Kidney (tissue), 14 donors: Measurements from ENCODE around the gene SWAP70. TPM values are rescaled to one million over a fixed set of nuclear protein-coding genes. Genes with fewer than 3 reads are reported as not detected.

Experiments
- DNase-seq, 5 donors: peaks; one replicate each; pipeline ENCODE4 v3.0.0-alpha.2; 2013 to 2020
- FAIRE-seq: peaks from 2 replicates; lab custom pipeline; 2012; peaks lifted over from hg19 to GRCh38; lab: Jason Lieb, UNC
- H3K27ac ChIP-seq, 2 donors: one replicate each; pipeline ENCODE4 v1.7.0; 2013; ENCODE audit warnings: low read depth in 2 of 2, low read length in 2 of 2, inconsistent platforms in 1 of 2
- H3K27me3 ChIP-seq: one replicate; pipeline ENCODE4 v1.7.1; 2013; ENCODE audit warnings: low read length, inconsistent platforms; ENCODE audit not compliant: control insufficient read depth, insufficient read depth
- H3K36me3 ChIP-seq, 3 donors: one replicate each; pipeline versions ENCODE4 v1.7.0 to v1.7.1; 2013; ENCODE audit warnings: low read length in 3 of 3, control low read depth in 1 of 3, inconsistent platforms in 1 of 3; ENCODE audit not compliant: insufficient read depth in 3 of 3, control insufficient read depth in 2 of 3
- H3K4me1 ChIP-seq, 3 donors: one replicate each; pipeline versions ENCODE4 v1.7.0 to v1.7.1; 2013; ENCODE audit warnings: low read length in 3 of 3, inconsistent platforms in 1 of 3, low read depth in 1 of 3; ENCODE audit not compliant: control insufficient read depth in 2 of 3, insufficient read depth in 2 of 3
- H3K4me3 ChIP-seq, 3 donors: one replicate each; pipeline versions ENCODE4 v1.7.0 to v1.8.1; 2013; ENCODE audit warnings: low read length in 3 of 3, control low read depth in 1 of 3, inconsistent platforms in 1 of 3
- H3K9ac ChIP-seq, 3 donors: one replicate each; pipeline versions ENCODE4 v1.7.0 to v1.7.1; 2013; ENCODE audit warnings: low read length in 3 of 3, control low read depth in 1 of 3, inconsistent platforms in 1 of 3
- H3K9me3 ChIP-seq, 3 donors: one replicate each; pipeline versions ENCODE4 v1.7.0 to v1.7.1; 2013; ENCODE audit warnings: low read length in 3 of 3, control low read depth in 1 of 3, inconsistent platforms in 1 of 3; ENCODE audit not compliant: control insufficient read depth in 2 of 3, insufficient read depth in 1 of 3
- intact Hi-C: fragments of 100-400 bp; cut with DNase I; formaldehyde crosslinking; loops from one replicate; pipeline ENCODE4 v1.11.1; 2022
- polyA plus RNA-seq: library from polyadenylated mRNA; stranded (reverse); fragments of 350-450 nt; fragmentation: Illumina TruSeq; extraction: RNeasy Lipid Tissue Mini Kit (QIAGEN cat#74804); gene quantifications from one replicate; pipeline ENCODE4 v1.2.3, GENCODE V29; 2014; ENCODE audit warnings: low read depth, low replicate concordance; ENCODE audit not compliant: insufficient read depth
- total RNA-seq: library from RNA; stranded (reverse); fragmentation: NEBNext Ultra II Directional; extraction: Animal tissue kit (Norgen Biotek cat#: 25700); gene quantifications from one replicate; pipeline ENCODE4 v1.2.1, GENCODE V29; 2021
- TF ChIP-seq, protein P1 (sequence below): IDR thresholded peaks from 3 replicates; pipeline ENCODE4 v1.5.1; 2012; ENCODE audit warnings: mild to moderate bottlenecking, moderate library complexity, borderline replicate concordance; ENCODE audit not compliant: insufficient read depth; ENCODE audit errors: extremely low read depth
- donor health status: control.
- donor health status: control.
- donor health status: control.
- donor health status: control.
- donor health status: control.
- donor health status: DM: yes; HTN: yes; CAD: no.
- donor health status: Normal renal cell carcinoma (clear cell type).

The SWAP70 gene
- total and polyA plus RNA-seq, 2 donors from 2014 or later, result 11.1 to 61.0 TPM

DNA sequence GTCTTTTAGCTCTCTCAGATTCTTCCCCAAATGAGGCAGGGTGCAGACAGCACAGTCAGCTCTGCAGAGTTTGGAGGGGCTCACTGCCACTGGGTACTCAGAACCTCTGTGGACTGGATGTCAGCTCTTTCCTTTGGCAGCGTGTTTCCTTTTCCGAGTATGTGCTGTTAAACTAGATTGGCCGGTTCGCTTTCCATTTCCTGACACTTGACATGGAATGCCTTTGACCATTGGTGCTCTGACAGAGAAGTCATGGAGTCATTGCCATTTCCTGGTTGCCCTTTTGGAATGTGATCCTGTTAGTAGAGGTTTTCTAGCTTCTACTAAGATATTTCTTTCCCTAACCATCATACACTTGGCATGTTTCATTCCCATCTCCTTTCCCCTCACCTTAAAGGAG, 86.7 kb downstream of the SWAP70 start:
- Histone ChIP-seq H3K4me3 (no peak overlapping the region), H3K9ac (no peak overlapping the region), H3K27me3 (no peaks in the 10 kb centered on the region), H3K36me3 (peaks cover 0 to 5% (median 2%) of the 10 kb centered on the region in 3 donors), H3K9me3 (no peaks in the 10 kb centered on the region), H3K4me1 (peaks cover 0 to 2% (median 0%) of the 10 kb centered on the region in 3 donors), H3K27ac (no peak overlapping the region)
- DNase-seq, result no peak
- FAIRE-seq, result no peak
- intact Hi-C loops, result no loop called here
- TF ChIP-seq, protein P1, sequence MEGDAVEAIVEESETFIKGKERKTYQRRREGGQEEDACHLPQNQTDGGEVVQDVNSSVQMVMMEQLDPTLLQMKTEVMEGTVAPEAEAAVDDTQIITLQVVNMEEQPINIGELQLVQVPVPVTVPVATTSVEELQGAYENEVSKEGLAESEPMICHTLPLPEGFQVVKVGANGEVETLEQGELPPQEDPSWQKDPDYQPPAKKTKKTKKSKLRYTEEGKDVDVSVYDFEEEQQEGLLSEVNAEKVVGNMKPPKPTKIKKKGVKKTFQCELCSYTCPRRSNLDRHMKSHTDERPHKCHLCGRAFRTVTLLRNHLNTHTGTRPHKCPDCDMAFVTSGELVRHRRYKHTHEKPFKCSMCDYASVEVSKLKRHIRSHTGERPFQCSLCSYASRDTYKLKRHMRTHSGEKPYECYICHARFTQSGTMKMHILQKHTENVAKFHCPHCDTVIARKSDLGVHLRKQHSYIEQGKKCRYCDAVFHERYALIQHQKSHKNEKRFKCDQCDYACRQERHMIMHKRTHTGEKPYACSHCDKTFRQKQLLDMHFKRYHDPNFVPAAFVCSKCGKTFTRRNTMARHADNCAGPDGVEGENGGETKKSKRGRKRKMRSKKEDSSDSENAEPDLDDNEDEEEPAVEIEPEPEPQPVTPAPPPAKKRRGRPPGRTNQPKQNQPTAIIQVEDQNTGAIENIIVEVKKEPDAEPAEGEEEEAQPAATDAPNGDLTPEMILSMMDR, result no peak

DNA sequence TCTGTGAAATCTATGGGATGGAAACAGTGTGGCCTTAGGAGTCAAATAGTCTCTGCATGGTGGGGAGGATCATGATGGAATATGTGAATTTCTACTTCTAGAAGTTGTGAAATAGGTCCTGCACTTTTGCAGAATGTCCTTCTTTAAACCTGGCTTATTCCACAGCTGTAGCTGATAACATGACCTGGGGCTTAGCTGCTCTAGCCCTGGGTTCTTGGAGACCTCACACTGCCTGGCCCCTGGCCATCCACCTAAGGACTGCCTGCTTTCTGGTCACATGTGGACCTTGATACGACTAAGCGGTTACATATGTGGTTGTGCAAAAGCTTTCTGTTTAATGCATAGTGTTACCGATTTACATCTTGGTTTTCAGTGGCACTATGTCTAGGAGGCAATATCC, 88.2 kb downstream of the SWAP70 start:
- Histone ChIP-seq H3K9me3 (no peaks in the 10 kb centered on the region), H3K36me3 (peaks cover 0 to 5% (median 2%) of the 10 kb centered on the region in 3 donors), H3K4me1 (peaks cover 0 to 7% (median 6%) of the 10 kb centered on the region in 3 donors), H3K9ac (no peak overlapping the region), H3K4me3 (no peak overlapping the region), H3K27ac (no peak overlapping the region), H3K27me3 (no peaks in the 10 kb centered on the region)
- intact Hi-C loops, result no loop called here
- TF ChIP-seq, protein P1, result no peak
- FAIRE-seq (no peak), DNase-seq (no peak)

DNA sequence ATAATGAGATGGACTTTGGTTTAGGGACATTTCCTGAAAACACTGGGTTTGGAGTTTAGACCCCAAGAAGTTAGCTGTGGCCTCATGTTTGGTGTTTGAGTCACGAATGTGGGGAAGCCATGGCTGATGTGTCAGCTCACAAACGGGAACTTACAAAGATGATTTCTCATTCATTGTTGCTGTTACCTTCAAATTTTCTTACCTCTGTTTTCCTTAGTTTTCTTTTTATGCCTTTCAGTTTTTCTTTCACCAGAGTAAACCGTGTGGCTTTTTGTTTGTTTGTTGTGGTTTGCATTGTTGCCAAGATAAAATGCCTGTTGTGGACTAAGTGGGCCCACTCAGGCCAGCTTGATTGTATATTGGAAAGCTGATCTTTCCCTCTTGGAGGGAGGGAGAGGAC, 89.1 kb downstream of the SWAP70 start:
- intact Hi-C loops, result no loop called here
- no peak for FAIRE-seq
- TF ChIP-seq, protein P1, result no peak

DNA sequence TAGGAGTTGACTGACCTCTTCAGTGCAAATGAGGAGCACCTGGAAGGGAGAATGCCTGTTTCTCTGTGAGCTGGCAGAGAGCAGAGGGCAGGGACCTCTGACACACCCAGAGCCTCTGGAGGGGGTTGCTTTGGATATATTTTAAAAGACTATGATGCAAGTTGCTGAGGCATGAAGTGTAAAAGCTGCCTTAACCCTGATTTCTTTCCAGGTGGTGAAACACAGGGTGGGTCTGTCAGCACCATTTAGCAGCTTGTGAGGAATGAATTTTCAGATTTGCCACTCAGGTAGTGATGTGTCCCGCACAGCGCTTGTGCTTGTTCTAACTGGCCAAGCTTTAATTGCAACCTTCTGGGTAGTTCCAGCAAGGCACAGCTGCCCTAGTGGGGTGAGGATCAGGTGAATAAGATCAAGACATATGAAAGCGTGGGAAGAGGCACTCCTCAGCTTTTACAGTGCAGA, 90.2 kb downstream of the SWAP70 start:
- H3K4me3 ChIP-seq, result no peak overlapping the region
- H3K9ac ChIP-seq, result no peak overlapping the region
- TF ChIP-seq, protein P1, result no peak
- intact Hi-C loops, result no loop called here
- DNase-seq (no peak), FAIRE-seq (no peak)
- peaks cover 0 to 11% (median 7%) of the 10 kb centered on the region in 3 donors for H3K4me1 ChIP-seq
- H3K27ac ChIP-seq, result peak overlapping the region; percentile 47 to 74
- peaks cover 0 to 5% (median 2%) of the 10 kb centered on the region in 3 donors for H3K36me3 ChIP-seq
- H3K27me3 ChIP-seq, result no peaks in the 10 kb centered on the region
- H3K9me3 ChIP-seq, result no peaks in the 10 kb centered on the region

More for the DNA sequence above, 89.1 kb downstream of the SWAP70 start:
- Histone ChIP-seq H3K27ac (no peak overlapping the region), H3K27me3 (no peaks in the 10 kb centered on the region), H3K4me1 (peaks cover 0 to 9% (median 7%) of the 10 kb centered on the region in 3 donors), H3K4me3 (no peak overlapping the region), H3K9ac (no peak overlapping the region), H3K9me3 (no peaks in the 10 kb centered on the region), H3K36me3 (peaks cover 0 to 5% (median 2%) of the 10 kb centered on the region in 3 donors)
- no peak for DNase-seq
